Suprapubic skin (tissue), 4 donors: Measurements from ENCODE around the gene SERPINF2.

Experiments used
- CTCF ChIP-seq, 2 donors: fragments of 200-600 bp in 1 of 2; fragments of 450-650 bp in 1 of 2; sonication (generic) in 1 of 2; IDR thresholded peaks; one replicate each; pipeline ENCODE4 v1.5.1; 2016 to 2019; ENCODE audit warnings: antibody characterized with exemption in 2 of 2, mild to moderate bottlenecking in 1 of 2, moderate library complexity in 1 of 2
- EP300 ChIP-seq: sonication (generic); formaldehyde crosslinking; IDR thresholded peaks from one replicate; pipeline ENCODE4 v1.6.1; 2017; ENCODE audit warnings: antibody characterized with exemption
- POLR2A ChIP-seq, 2 donors: fragments of 450-650 bp; IDR thresholded peaks; one replicate each; pipeline ENCODE4 v1.6.1; 2017; ENCODE audit warnings: antibody characterized with exemption in 2 of 2, mild to moderate bottlenecking in 2 of 2, moderate library complexity in 2 of 2
- POLR2AphosphoS5 ChIP-seq, 3 donors: sonication (generic); formaldehyde crosslinking; IDR thresholded peaks; one replicate each; pipeline ENCODE4 v1.6.1; 2017; ENCODE audit warnings: antibody characterized with exemption in 3 of 3

- TF ChIP-seq POLR2AphosphoS5 (IDR thresholded peaks at IDR 0.05) (no peak), CTCF (IDR thresholded peaks at IDR 0.05) (no peak), POLR2A (IDR thresholded peaks at IDR 0.05) (no peak), EP300 (no peak)
These were observed 10.3 kb upstream of the SERPINF2 start for GRCh38 chr17:1732241-1732832.
